HepG2 (cell line): ENCODE results near the gene TUBGCP5. TPM values are rescaled to one million over a fixed set of nuclear protein-coding genes. Genes with fewer than 3 reads are reported as not detected.

Experiments
- AGO2 ChIP-seq: fragments of 200-400 bp; formaldehyde crosslinking; optimal IDR thresholded peaks from 2 replicates; pipeline ENCODE3; 2017; ENCODE audit warnings: mild to moderate bottlenecking, low read depth, low read length, moderate library complexity
- ARNTL ChIP-seq: sonication (generic); formaldehyde crosslinking; IDR thresholded peaks from 2 replicates; pipeline ENCODE4 v1.4.0; 2020; ENCODE audit warnings: mild to moderate bottlenecking, missing genetic modification reagents
- BRD4 ChIP-seq: sonication (generic); formaldehyde crosslinking; IDR thresholded peaks from 2 replicates; pipeline ENCODE4 v1.4.0; 2020; ENCODE audit warnings: missing genetic modification reagents
- CENPT ChIP-seq: sonication (generic); formaldehyde crosslinking; IDR thresholded peaks from 2 replicates; pipeline ENCODE4 v1.8.0; 2022; ENCODE audit warnings: low read depth, mild to moderate bottlenecking, moderate library complexity, missing genetic modification reagents
- ELF4 ChIP-seq: sonication (generic); formaldehyde crosslinking; IDR thresholded peaks from 2 replicates; pipeline ENCODE4 v1.5.0; 2020; ENCODE audit warnings: missing genetic modification reagents, mild to moderate bottlenecking, moderate library complexity, borderline replicate concordance
- FOSL2 ChIP-seq: sonication (generic); formaldehyde crosslinking; IDR thresholded peaks from 2 replicates; pipeline ENCODE4 v1.4.0; 2020; ENCODE audit warnings: missing genetic modification reagents
- FOXO1 ChIP-seq: sonication (generic); formaldehyde crosslinking; IDR thresholded peaks from 2 replicates; pipeline ENCODE4 v1.4.0; 2020; ENCODE audit warnings: missing genetic modification reagents
- KLF12 ChIP-seq: sonication (generic); formaldehyde crosslinking; IDR thresholded peaks from 2 replicates; pipeline ENCODE4 v1.4.0; 2020; ENCODE audit warnings: missing genetic modification reagents, borderline replicate concordance
- PRDM10 ChIP-seq: sonication (generic); formaldehyde crosslinking; IDR thresholded peaks from 2 replicates; pipeline ENCODE4 v1.4.0; 2020; ENCODE audit warnings: low read depth, missing genetic modification reagents
- SYNCRIP ChIP-seq: fragments of 200-400 bp; formaldehyde crosslinking; IDR thresholded peaks from 2 replicates; pipeline ENCODE4 v1.6.1; 2018; ENCODE audit warnings: mild to moderate bottlenecking, low read depth, low read length; ENCODE audit not compliant: insufficient read depth
- TAF15 ChIP-seq: fragments of 200-400 bp; formaldehyde crosslinking; IDR thresholded peaks from one replicate; pipeline ENCODE4 v1.6.1; 2018; ENCODE audit warnings: mild to moderate bottlenecking, low read depth, low read length; ENCODE audit not compliant: poor library complexity, severe bottlenecking
- ZFP90 ChIP-seq: sonication (generic); formaldehyde crosslinking; IDR thresholded peaks from 2 replicates; pipeline ENCODE4 v1.8.0; 2022; ENCODE audit warnings: missing genetic modification reagents, mild to moderate bottlenecking, inconsistent platforms, borderline replicate concordance
- ZNF280B ChIP-seq: sonication (generic); formaldehyde crosslinking; IDR thresholded peaks from 2 replicates; pipeline ENCODE4 v1.5.0; 2020; ENCODE audit warnings: missing genetic modification reagents, mild to moderate bottlenecking, borderline replicate concordance
- ZNF713 ChIP-seq: sonication (generic); formaldehyde crosslinking; IDR thresholded peaks from 2 replicates; pipeline ENCODE4 v1.4.0; 2020; ENCODE audit warnings: mild to moderate bottlenecking, missing genetic modification reagents
- ZNF720 ChIP-seq: sonication (generic); formaldehyde crosslinking; IDR thresholded peaks from 2 replicates; pipeline ENCODE4 v1.4.0; 2020; ENCODE audit warnings: missing genetic modification reagents
- ZNF724P ChIP-seq: sonication (generic); formaldehyde crosslinking; IDR thresholded peaks from 2 replicates; pipeline ENCODE4 v1.8.0; 2022; ENCODE audit warnings: missing genetic modification reagents, borderline replicate concordance
- ZNF770 ChIP-seq: sonication (generic); formaldehyde crosslinking; IDR thresholded peaks from 2 replicates; pipeline ENCODE4 v1.5.0; 2020; ENCODE audit warnings: mild to moderate bottlenecking, missing genetic modification reagents
- ZNF800 ChIP-seq: sonication (generic); formaldehyde crosslinking; IDR thresholded peaks from 2 replicates; pipeline ENCODE4 v1.4.0; 2020; ENCODE audit warnings: missing genetic modification reagents
- polyA plus RNA-seq, 8 experiments: library from polyadenylated mRNA; depleted of rRNA in 3 of 8; stranded (reverse) in 7 of 8; unstranded in 1 of 8; fragments of >200 nt; fragmentation: Illumina TruSeq in 4 of 8; extraction: Trizol in 4 of 8; gene quantifications; 2 replicates each; pipeline versions ENCODE4 v1.2.1 to v1.2.3, GENCODE V29; 2011 to 2016; ENCODE audit warnings: low read depth in 4 of 8, missing spikeins in 1 of 8, mixed read lengths in 1 of 8; ENCODE audit not compliant: insufficient read depth in 1 of 8
- total RNA-seq, 5 experiments: library from RNA; depleted of rRNA; stranded (reverse); fragments of >200 nt; fragmentation: Illumina TruSeq; extraction: Trizol; gene quantifications; 2 replicates each; pipeline ENCODE4 v1.2.3, GENCODE V29; 2016; ENCODE audit warnings: low read depth in 1 of 5

Gene TUBGCP5
- total and polyA plus RNA-seq, 2 of the 13 experiments (the other 11 are each of a cell fraction or from before 2014, with no cell fraction given): 7.2 to 25.0 TPM

- TF ChIP-seq ZNF770 (CRISPR knock-in tag) (no peak), SYNCRIP (no peak), ZNF720 (no peak), ELF4 (CRISPR knock-in tag) (no peak), AGO2 (peak; percentile 17), ZNF800 (peak; percentile 81; the same call in 1 of the 2 replicates), TAF15 (no peak), KLF12 (CRISPR knock-in tag) (0 out of 2 replicates have a peak, but pooled peaks have one; percentile 35), ARNTL (CRISPR knock-in tag) (no peak), FOXO1 (CRISPR knock-in tag) (no peak), FOSL2 (CRISPR knock-in tag) (no peak), ZNF724P (CRISPR knock-in tag) (no peak), ZFP90 (0 out of 2 replicates have a peak, but pooled peaks have one; percentile 71), CENPT (no peak), PRDM10 (CRISPR knock-in tag) (no peak), ZNF713 (CRISPR knock-in tag) (no peak), BRD4 (no peak), ZNF280B (CRISPR knock-in tag) (no peak)
These were observed 59.9 kb downstream of the TUBGCP5 start (continued) for GRCh38 chr15:22979238-22980188.
